NCI-H1417 treated with DMSO at 0.1 percent for 48 hours (cell line): ENCODE results near the gene PROSER3.

Source experiments
- DNase-seq: peaks from one replicate; lab custom pipeline; 2025; lab: John Stamatoyannopoulos, UW

The PROSER3 gene

DNA sequence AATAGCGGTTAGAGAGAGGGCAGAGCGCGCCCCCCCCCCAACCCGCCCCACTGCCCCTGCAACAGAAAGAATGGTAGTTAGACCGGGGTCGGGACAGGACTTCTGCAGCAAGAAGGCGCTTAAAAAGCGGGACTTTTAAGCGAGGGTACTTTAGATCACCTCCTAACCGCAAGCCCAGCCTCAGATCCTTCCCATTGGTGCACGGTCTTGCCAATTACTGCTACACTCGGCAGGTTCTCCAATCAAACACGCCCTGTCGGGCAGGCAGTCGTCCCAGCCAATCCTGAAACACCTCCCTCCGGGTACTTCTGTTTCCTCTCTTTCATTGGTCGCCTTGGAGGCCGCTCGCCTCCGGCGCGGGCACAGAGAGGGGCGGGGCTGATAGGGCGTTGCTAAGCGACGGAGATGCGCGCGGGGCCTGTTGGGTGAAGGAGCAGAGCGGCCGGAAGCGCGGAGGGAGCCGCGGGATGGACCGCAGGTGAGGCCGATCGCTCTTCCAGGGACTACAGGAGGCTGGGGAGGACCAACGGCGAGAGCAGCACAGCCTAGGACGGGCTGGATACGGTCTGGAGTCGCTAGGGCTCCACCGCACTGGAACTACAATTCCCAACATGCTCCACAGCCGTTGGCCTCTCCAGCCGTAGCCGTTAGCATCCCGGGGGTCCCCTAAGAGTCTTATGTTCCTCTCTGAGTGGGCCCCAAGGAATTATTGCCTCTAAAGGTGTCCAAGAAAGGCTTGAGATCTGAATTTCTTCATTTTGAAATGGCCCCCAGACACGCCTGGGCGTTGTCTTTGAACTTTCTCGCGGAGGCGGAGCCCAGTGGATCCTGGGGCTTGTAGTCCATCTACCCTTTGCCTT, at the start of gene PROSER3:
TSS of gene PROSER3 (plus strand) at position 428 of the 860 bp plus-strand sequence. CDS start at position 468, 40 bp downstream.
- DNase-seq = peak; percentile 97

DNA sequence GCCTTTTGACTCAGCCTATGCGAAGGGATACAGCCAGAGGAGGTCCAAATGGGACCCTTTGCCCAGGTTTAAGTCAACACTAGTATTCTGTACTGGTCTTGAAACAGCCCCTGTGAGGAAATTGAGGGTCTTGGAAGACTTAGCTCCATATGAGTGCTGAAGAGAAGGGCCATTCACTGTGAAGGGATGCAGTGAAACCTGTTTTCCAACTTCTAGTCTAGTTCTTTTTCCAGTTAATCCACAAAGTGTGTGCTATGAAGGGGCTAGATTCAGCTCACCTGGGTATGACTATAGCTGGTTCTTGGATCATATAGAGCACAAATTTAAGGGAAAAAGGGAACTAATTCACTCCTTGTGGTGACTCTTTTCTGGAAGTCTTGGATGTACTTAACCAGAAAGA, 49.6 kb upstream of the PROSER3 start:
- no peak for DNase-seq

DNA sequence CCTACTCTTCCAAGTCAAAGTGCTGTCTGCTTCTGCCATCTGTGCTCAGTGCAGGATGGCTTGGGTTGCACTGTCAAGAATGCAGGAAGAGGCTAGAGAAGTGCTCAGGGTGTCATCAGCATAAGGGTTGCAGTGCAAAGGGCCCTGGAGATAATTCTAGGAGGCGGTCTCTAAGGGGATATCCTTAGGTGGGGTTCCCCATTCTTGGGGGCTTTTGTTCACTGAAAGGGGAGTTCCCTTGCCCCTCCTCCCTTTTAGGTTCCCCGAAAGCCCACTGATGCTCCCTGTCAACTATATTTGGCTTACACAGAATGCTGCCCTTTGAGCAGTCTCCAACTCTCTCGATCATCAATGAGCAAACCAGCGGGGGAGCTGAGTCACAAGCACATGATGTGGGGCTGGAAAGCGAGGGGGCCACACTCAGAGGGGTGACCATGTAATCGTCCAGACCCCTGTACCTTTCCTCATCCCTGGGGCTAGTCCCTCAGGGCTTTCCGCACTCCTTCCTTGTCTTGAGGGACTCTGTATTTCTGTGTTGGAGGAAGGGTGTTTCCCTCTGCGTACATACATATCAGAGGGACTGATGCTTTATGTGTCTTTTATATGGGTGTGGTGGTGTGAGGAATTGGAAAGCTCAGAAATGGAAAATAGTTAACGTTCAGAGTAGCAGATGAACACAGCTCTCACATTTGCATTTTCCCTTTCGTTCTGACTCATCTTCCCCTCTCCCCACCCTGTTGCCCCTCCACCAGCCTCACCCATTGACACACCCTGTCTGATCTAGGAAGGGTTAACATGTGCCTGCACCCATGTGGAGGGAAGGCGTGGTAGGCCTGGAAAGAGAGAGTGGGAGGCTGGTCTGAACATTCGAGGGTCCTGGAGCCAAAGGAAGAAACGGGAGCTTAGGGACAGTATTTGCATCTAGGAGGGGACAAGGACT, 46.9 kb upstream of the PROSER3 start:
- no peak for DNase-seq

DNA sequence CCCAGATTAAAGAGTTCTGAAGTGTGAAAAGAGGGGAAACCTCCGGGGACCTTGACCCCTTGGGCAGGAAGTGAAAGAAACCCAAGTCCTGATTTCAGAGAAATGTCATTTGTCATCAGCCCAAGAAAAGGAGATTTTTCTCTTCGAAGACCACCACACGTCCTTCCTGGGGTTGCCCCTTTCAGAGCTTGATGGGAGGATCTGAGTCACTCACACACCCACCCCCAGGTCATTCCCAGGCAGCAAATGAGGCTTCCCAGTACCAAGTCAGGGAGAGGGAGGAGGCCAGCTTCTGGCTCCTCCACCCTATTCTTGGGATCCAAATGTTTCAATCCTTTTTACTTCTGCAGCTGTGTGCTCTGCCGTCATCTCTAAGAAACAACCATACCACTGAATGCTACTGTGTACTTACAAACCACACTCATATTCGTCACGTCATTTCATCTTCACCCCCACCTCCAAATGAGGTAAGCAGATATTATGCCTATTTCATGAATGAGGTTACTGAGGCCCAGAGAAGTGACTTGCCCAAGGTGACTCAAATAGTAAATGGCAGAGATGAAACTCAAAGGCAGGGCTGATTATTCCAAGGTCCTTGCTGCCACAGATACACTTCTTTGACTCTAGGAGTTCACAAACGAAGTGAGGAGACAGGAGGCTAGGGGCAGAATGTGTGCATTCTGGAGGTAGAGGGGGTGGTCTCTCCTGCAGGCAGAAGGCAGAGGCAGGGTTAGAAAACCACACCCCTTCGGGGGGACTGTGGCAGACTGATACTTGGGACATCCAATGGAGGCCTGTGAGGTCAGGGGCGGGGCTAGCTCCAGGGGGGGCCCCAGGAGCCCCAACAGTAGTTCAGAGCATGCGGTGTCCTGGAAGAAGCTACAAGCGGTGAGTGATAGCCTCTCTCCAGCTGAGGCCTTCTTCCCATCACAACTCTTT, 45.1 kb upstream of the PROSER3 start:
- no peak for DNase-seq

DNA sequence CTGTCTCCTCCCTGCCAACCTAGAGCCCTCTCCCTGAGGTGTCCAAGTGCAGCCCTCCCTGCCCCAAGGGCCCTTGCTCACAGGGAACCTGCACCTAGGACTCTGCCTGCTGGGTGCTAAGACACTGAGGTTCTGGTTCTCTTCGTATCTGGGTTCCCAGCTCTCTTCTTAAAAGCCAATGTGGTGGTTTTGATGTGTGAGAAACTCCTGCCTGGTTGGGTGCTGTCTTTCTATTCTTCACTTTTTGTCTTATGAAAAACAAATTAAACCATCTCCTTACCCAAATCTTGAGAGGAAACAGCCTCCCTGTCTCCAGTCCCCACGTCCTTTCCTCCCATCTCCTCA, 44.5 kb upstream of the PROSER3 start:
- DNase-seq = no peak

DNA sequence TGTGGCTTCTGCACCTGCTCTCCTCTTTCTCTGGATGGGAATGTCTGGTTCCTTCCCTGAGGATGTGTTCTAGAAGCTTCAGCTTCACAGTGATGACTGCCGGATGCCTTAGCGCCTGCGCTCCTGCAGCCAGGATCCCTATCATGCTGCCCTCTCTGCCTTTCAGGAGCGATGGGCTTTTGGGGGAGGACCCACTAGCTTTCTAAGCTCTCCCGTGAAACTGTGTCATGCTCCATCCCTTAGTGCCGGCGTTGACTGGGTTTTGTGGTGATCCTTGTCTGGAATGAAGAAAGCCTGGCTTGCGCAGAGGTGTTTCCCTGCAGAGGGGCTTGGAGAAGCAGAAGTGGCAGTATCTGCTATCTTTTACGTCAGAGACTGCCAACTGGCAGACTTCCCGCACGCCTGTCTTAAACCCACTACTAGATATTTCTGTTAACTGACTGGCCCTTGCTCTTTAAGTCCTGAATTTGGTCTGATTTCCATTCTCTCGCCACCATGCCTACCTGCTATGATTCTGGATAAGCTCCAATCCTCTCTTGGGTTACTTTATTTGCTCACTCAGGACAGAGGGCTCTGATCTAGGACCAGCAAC, 44.0 kb upstream of the PROSER3 start:
- no peak for DNase-seq

DNA sequence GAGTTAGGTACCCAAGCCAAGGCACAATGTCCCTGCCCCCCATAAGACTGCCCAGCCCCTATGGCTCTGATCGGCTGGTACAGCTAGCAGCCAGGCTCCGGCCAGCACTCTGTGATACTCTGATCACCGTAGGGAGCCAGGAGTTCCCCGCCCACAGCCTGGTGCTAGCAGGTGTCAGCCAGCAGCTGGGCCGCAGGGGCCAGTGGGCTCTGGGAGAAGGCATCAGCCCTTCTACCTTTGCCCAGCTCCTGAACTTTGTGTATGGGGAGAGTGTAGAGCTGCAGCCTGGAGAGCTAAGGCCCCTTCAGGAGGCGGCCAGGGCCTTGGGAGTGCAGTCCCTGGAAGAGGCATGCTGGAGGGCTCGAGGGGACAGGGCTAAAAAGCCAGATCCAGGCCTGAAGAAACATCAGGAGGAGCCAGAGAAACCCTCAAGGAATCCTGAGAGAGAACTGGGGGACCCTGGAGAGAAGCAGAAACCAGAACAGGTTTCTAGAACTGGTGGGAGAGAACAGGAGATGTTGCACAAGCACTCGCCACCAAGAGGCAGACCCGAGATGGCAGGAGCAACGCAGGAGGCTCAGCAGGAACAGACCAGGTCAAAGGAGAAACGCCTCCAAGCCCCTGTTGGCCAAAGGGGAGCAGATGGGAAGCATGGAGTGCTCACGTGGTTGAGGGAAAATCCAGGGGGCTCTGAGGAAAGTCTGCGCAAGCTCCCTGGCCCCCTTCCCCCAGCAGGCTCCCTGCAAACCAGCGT, 43.2 kb upstream of the PROSER3 start:
- DNase-seq = no peak

DNA sequence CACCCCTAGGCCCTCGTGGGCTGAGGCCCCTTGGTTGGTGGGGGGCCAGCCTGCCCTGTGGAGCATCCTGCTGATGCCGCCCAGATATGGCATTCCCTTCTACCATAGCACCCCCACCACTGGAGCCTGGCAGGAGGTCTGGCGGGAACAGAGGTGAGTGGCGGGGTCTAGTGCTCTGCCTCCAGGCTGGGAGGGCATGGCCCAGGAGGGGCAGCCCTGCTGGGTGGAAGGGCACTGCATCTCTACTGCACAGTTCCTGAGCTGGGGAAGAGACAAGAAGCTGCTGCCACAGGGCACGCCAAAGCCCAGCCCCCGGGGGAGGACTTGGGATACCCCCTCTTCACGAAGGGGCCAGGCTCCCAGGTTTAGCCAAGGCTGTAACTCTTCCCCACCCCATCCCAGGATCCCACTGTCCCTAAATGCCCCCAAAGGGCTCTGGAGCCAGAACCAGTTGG, 42.6 kb upstream of the PROSER3 start:
- DNase-seq = no peak

DNA sequence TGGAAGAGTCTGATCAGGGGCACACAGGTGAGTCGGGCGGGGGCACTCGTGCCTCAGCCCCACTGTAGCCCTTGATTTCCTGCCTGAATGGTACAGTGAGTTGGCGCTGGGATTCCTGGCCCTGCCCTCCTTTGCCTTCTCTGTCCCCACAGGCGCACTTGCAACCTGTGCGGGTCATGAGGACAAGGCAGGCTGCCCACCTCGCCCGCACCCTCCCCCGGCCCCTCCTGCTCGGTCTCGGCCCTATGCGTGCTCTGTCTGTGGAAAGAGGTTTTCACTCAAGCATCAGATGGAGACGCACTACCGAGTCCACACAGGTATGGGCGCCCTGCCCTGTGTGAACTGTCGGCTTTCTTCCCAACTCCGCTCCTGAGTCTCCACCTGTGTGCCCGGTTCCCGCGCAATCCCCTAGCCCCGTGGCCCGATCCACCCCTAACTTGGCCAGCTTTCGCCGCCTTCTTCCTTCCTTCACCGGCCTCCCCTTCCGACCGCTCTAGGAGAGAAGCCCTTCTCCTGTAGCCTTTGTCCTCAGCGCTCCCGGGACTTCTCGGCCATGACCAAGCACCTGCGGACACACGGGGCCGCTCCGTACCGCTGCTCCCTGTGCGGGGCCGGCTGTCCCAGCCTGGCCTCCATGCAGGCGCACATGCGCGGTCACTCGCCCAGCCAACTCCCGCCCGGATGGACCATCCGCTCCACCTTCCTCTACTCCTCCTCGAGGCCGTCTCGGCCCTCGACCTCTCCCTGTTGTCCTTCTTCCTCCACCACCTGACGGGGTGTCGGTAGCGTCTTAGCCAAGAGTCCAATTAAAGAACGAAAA, 41.8 kb upstream of the PROSER3 start:
- no peak for DNase-seq

DNA sequence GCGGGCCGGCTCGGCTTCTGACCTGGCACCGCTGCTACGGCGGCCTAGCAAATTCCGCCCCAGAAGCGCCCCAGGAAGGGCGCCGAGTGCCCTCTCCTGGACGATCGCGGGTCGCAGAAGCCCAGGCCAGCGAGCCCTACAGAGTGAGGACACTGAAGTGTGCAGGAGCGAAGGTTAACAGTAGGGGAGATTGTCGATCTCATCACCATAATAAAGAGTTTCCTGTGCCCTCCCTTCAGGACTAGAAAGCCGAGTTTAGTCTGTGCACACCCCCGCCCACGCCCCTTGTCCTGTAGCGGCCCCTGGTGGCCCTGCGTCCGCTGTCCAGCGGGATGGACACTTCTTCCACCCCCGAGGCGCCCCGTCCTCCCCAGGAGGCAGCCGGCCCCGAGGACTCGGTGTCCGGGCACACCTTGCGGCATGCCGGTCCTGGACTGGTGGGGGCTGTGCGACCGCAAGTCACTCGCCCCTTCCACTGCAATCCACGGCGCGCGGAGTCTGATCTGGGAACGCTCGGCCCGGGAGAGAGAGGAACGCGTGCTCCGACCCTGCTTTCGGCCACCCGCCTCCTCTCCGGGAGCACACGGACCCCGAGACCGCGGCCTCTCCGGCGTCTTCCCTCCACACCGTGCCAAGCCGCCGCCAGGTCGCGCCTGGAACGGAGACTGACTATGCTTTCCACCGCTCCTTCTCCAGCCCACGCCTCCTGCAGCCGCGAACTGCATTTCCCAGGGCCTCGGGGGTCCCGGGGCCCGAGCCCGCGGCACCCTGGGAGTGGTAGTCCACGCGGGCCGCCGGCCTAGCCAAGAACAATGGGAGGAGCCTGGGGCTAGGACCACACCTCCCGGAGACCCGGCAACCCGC, 40.9 kb upstream of the PROSER3 start:
- peak; percentile 81 for DNase-seq

DNA sequence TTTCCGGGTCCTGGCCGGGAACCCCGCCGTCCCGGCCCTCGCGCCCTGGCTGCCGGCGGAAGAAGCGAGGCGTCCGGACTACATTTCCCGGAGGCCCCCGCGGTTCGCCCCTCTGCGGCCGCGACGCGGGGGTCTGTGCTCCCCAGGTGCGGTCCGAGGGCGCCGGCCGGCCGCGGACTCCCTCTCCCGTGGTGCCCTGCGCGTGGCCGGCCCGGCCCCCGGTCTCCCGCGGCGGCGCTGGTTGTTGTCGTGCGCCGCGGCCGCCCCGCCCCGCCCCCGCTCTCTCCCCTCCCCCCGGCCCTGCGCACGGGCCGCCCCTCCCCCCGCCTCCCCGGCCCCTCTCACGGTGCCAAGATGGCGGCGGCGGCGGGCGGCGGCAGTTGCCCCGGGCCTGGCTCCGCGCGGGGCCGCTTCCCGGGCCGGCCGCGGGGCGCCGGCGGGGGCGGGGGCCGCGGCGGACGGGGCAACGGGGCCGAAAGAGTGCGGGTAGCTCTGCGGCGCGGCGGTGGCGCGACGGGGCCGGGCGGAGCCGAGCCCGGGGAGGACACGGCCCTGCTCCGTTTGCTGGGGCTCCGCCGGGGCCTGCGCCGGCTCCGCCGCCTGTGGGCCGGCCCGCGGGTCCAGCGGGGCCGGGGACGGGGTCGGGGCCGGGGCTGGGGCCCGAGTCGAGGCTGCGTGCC, 40.2 kb upstream of the PROSER3 start, which contains the start of gene KMT2B:
TSS of gene KMT2B (plus strand) at position 339 of the 680 bp plus-strand sequence. CDS start at position 355, 16 bp downstream.
- DNase-seq = peak; percentile 81

DNA sequence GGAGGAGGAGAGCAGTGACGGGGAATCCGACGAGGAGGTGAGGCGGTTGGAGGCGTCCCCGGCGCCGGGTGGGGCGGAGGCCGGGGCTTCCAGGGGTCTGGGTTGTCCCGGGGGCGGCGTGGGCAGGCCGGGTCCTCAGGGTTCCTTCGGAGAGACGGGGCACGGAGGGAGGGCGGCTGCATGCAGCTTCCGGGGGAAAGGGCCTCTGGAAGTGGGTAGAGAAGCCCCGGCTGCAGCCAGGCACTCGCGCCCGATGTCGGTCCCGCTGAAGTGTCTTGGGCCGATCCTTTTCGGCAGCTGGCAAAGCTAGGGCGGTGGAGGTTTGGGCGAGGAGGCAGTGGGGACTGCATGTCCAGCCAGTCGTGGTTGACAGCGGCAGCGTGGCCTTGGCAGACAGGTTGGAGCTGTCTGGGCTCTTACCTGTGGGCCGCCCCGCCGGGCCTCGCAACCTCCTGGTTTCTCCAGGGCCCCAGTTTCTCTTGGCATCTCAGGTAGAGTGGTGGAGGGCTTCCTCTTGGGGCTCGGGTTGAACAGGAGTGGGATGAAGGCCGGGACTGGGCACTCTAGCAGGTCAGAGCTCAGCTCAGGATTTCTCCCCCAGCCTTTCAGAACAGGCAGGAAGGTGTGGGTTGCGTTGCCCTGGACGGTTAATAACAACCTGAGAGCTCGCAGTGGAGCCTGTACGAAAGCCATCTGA, 39.5 kb upstream of the PROSER3 start:
- no peak for DNase-seq

DNA sequence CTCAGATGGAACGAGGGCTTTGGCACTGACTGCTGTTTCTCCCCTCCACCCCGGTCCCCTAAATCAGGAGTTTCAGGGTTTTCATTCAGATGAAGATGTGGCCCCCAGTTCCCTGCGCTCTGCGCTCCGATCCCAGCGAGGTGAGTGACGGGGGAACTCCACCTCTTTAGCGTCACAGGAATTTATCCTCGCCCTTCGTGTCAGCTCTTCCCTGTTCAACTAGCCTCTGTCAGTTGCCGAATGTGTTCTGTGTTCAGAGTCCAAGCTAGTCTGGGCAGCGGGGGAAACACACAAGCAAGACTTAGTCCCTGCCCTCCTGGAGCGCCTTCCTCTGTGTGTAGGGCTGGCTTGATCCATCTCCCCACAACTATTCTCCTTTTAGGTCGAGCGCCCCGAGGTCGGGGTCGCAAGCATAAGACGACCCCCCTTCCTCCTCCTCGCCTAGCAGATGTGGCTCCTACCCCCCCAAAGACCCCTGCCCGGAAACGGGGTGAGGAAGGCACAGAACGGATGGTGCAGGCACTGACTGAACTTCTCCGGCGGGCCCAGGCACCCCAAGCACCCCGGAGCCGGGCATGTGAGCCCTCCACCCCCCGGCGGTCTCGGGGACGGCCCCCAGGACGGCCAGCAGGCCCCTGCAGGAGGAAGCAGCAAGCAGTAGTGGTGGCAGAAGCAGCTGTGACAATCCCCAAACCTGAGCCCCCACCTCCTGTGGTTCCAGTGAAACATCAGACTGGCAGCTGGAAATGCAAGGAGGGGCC, 38.4 kb upstream of the PROSER3 start:
- DNase-seq = no peak

DNA sequence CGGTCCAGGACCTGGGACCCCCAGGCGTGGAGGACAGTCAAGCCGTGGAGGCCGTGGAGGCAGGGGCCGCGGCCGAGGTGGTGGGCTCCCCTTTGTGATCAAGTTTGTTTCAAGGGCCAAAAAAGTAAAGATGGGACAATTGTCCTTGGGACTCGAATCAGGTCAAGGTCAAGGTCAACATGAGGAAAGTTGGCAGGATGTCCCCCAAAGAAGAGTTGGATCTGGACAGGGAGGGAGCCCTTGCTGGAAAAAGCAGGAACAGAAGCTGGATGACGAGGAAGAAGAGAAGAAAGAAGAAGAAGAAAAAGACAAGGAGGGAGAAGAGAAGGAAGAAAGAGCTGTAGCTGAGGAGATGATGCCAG, 37.8 kb upstream of the PROSER3 start:
- DNase-seq = no peak

DNA sequence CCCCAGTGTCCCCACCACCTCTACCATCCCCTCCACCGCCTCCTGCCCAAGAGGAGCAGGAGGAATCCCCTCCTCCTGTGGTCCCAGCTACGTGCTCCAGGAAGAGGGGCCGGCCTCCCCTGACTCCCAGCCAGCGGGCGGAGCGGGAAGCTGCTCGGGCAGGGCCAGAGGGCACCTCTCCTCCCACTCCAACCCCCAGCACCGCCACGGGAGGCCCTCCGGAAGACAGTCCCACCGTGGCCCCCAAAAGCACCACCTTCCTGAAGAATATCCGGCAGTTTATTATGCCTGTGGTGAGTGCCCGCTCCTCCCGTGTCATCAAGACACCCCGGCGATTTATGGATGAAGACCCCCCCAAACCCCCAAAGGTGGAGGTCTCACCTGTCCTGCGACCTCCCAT, 37.3 kb upstream of the PROSER3 start:
- no peak for DNase-seq

DNA sequence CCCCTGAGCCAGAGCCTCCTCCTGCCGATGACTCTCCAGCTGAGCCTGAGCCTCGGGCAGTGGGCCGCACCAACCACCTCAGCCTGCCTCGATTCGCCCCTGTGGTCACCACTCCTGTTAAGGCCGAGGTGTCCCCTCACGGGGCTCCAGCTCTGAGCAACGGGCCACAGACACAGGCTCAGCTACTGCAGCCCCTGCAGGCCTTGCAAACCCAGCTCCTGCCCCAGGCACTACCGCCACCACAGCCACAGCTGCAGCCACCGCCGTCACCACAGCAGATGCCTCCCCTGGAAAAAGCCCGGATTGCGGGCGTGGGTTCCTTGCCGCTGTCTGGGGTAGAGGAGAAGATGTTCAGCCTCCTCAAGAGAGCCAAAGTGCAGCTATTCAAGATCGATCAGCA, 36.6 kb upstream of the PROSER3 start:
- no peak for DNase-seq

DNA sequence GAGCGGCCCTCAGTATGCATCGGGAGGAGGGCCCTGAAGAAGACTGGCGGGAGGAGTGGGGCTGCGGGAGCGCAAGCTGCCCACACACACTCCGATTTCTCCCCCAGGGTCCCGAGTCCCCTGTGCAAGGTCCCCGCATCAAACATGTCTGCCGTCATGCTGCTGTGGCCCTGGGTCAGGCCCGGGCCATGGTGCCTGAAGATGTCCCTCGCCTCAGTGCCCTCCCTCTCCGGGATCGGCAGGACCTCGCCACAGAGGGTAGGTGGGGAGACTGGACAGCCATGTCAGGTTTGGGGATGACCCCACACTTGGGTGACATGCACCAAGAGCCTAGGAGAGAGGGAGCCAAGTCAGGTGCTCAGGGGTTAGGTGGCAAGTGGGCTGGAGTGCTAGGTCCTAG, 35.5 kb upstream of the PROSER3 start:
- no peak for DNase-seq
